ENCODE results near the gene PPP4R3A. TPM values are rescaled to one million over a fixed set of nuclear protein-coding genes. Genes with fewer than 3 reads are reported as not detected.

The PPP4R3A gene
- total RNA-seq, 1 donor from 2014 or later: 79.5 TPM

DNA sequence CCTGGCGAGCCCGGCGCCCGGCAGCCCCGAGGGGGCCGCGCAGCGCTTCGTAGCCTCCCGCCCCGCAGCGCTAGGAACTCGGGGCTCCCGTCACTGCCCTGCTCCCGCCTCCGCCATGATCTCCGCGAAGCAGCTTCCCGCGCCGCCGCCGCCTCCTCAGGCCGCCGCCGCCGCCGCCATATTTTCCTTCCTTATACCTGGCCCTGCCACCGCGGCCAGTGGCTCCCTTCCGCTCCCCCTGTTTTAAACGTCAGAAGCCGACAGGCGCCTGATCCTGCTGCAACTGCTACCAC lies 286 bp downstream of the PPP4R3A start:
- H2AFZ ChIP-seq (ENCODE audit: low read depth, low read length): peak overlapping the region; percentile 92
- DNase-seq (ENCODE audit: low read depth): no peak
- peak overlapping the region; percentile 93 for H3K9ac ChIP-seq (ENCODE audit: low read length)
- H3K9me3 Mint-ChIP-seq (ENCODE audit: unreplicated experiment): no peaks in the 10 kb centered on the region
- H3K79me2 ChIP-seq (ENCODE audit: insufficient read depth, low read length): peaks cover 50% of the 10 kb centered on the region
- peak overlapping the region; percentile 100 for H3K27ac Mint-ChIP-seq (ENCODE audit: unreplicated experiment)
- no peak for FAIRE-seq
- H3K4me1 Mint-ChIP-seq (ENCODE audit: low read depth, unreplicated experiment): peaks cover 9% of the 10 kb centered on the region
- H3K36me3 Mint-ChIP-seq (ENCODE audit: low read depth, unreplicated experiment): no peaks in the 10 kb centered on the region
- peak overlapping the region; percentile 89 for H3K4me2 ChIP-seq (ENCODE audit: low read length)
- H3K27me3 ChIP-seq (ENCODE audit: insufficient read depth, low read length): no peaks in the 10 kb centered on the region
- H3K4me3 ChIP-seq (ENCODE audit: insufficient read depth, low read depth, low read length): peak overlapping the region; percentile 98
- TF ChIP-seq, protein P1, sequence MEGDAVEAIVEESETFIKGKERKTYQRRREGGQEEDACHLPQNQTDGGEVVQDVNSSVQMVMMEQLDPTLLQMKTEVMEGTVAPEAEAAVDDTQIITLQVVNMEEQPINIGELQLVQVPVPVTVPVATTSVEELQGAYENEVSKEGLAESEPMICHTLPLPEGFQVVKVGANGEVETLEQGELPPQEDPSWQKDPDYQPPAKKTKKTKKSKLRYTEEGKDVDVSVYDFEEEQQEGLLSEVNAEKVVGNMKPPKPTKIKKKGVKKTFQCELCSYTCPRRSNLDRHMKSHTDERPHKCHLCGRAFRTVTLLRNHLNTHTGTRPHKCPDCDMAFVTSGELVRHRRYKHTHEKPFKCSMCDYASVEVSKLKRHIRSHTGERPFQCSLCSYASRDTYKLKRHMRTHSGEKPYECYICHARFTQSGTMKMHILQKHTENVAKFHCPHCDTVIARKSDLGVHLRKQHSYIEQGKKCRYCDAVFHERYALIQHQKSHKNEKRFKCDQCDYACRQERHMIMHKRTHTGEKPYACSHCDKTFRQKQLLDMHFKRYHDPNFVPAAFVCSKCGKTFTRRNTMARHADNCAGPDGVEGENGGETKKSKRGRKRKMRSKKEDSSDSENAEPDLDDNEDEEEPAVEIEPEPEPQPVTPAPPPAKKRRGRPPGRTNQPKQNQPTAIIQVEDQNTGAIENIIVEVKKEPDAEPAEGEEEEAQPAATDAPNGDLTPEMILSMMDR (IDR thresholded peaks at IDR 0.05; ENCODE audit: insufficient read depth, low read depth, low read length): no peak
- no peak for TF ChIP-seq EZH2 (IDR thresholded peaks at IDR 0.05; ENCODE audit: insufficient read depth, low read length)
- H3K27ac ChIP-seq (ENCODE audit: low read depth, low read length): peak overlapping the region; percentile 96
- H3K9me3 ChIP-seq (ENCODE audit: insufficient read depth, low read depth, low read length): no peaks in the 10 kb centered on the region
- H4K20me1 ChIP-seq (ENCODE audit: insufficient read depth, low read length): peaks cover 42% of the 10 kb centered on the region
- H3K27me3 Mint-ChIP-seq (ENCODE audit: low read depth, unreplicated experiment): no peaks in the 10 kb centered on the region
- peaks cover 5% of the 10 kb centered on the region for H3K4me1 ChIP-seq (ENCODE audit: insufficient read depth, low read length)
- peak overlapping the region; percentile 100 for H3K4me3 Mint-ChIP-seq (ENCODE audit: unreplicated experiment)
- H3K36me3 ChIP-seq (ENCODE audit: insufficient read depth, low read length): peaks cover 6% of the 10 kb centered on the region

DNA sequence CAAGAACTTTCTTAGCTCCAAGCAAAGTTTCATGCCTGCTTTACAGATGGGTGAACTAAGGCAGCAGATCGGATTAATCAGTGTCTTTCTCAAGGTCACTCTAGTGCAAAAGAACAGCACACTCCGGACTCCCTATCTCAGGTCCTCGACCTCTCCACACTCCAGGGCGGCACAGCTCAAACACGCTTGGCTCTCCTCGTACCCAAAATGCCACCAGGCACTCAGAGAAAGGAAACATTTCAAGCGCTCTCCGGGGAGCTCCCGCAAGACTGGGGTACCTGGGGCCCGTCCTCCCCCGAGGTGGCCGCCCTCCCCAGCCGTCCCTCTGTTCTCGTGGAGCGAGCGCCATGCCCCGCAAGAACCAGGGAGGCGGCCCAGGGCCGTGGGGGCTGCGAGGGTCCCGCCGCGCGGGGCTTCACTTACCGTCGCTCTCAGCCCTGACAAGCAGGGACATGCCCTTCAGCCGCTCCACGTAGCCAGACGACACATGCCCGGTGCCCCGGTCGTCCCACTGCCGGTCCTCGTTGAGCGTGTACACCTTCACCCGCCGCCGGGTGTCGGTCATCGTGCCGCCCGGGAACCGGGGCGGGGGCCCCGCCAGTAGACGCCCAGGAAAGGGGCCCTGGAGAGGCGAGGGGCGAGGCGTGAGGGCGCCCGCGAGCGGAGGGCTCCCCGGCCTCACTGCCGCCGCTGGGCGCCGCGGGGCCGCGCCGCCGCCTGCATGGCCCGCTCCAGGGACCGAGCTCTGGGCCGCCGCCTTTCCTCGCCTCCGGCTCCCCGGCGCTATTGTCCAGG lies 830 bp downstream of the PPP4R3A start:
- no peaks in the 10 kb centered on the region for H3K27me3 Mint-ChIP-seq (ENCODE audit: low read depth, unreplicated experiment)
- Histone ChIP-seq H3K79me2 (ENCODE audit: insufficient read depth, low read length) (peaks cover 55% of the 10 kb centered on the region), H2AFZ (ENCODE audit: low read depth, low read length) (peak overlapping the region; percentile 92), H3K36me3 (ENCODE audit: insufficient read depth, low read length) (peaks cover 6% of the 10 kb centered on the region), H3K9ac (ENCODE audit: low read length) (peak overlapping the region; percentile 93), H4K20me1 (ENCODE audit: insufficient read depth, low read length) (peaks cover 48% of the 10 kb centered on the region), H3K27ac (ENCODE audit: low read depth, low read length) (peak overlapping the region; percentile 96), H3K4me1 (ENCODE audit: insufficient read depth, low read length) (peaks cover 5% of the 10 kb centered on the region), H3K4me2 (ENCODE audit: low read length) (peak overlapping the region; percentile 89), H3K9me3 (ENCODE audit: insufficient read depth, low read depth, low read length) (no peaks in the 10 kb centered on the region), H3K27me3 (ENCODE audit: insufficient read depth, low read length) (no peaks in the 10 kb centered on the region), H3K4me3 (ENCODE audit: insufficient read depth, low read depth, low read length) (peak overlapping the region; percentile 98)
- peak overlapping the region; percentile 99 for H3K4me3 Mint-ChIP-seq (ENCODE audit: unreplicated experiment)
- no peak for TF ChIP-seq EZH2 (IDR thresholded peaks at IDR 0.05; ENCODE audit: insufficient read depth, low read length)
- TF ChIP-seq, protein P1 (IDR thresholded peaks at IDR 0.05; ENCODE audit: insufficient read depth, low read depth, low read length): no peak
- peak overlapping the region; percentile 97 for H3K27ac Mint-ChIP-seq (ENCODE audit: unreplicated experiment)
- no peaks in the 10 kb centered on the region for H3K36me3 Mint-ChIP-seq (ENCODE audit: low read depth, unreplicated experiment)
- H3K4me1 Mint-ChIP-seq (ENCODE audit: low read depth, unreplicated experiment): peaks cover 9% of the 10 kb centered on the region
- no peak for DNase-seq (ENCODE audit: low read depth)
- H3K9me3 Mint-ChIP-seq (ENCODE audit: unreplicated experiment): no peaks in the 10 kb centered on the region
- no peak for FAIRE-seq

DNA sequence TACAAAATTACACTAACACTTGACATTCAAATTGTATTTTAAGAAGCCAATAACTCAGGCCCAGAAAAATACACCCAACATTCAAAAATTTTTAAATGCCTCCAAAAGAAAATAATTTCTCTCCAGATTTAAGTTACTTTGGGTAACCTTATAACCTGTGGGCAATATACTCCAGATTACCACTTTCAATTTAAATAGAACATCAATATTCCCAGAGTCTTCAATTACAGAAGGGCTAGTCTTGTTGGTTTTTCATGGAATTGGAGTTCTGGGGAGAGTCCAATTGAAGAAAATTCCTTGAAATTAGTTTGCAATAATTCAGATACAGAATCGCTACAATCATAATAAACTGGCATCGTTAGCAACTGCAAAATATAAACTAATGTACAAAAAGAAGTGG lies 2.0 kb downstream of the PPP4R3A start:
- Histone ChIP-seq H4K20me1 (ENCODE audit: insufficient read depth, low read length) (peaks cover 60% of the 10 kb centered on the region), H3K27ac (ENCODE audit: low read depth, low read length) (peak overlapping the region; percentile 15)
- TF ChIP-seq, protein P1 (IDR thresholded peaks at IDR 0.05; ENCODE audit: insufficient read depth, low read depth, low read length): no peak
- no peak for TF ChIP-seq EZH2 (IDR thresholded peaks at IDR 0.05; ENCODE audit: insufficient read depth, low read length)

More for the DNA sequence above, 2.0 kb downstream of the PPP4R3A start:
- Histone ChIP-seq H3K4me2 (ENCODE audit: low read length) (peak overlapping the region; percentile 89), H2AFZ (ENCODE audit: low read depth, low read length) (no peak overlapping the region), H3K4me1 (ENCODE audit: insufficient read depth, low read length) (peaks cover 5% of the 10 kb centered on the region), H3K36me3 (ENCODE audit: insufficient read depth, low read length) (peaks cover 8% of the 10 kb centered on the region), H3K9ac (ENCODE audit: low read length) (peak overlapping the region; percentile 93), H3K9me3 (ENCODE audit: insufficient read depth, low read depth, low read length) (no peaks in the 10 kb centered on the region), H3K4me3 (ENCODE audit: insufficient read depth, low read depth, low read length) (peak overlapping the region; percentile 98), H3K79me2 (ENCODE audit: insufficient read depth, low read length) (peaks cover 67% of the 10 kb centered on the region), H3K27me3 (ENCODE audit: insufficient read depth, low read length) (no peaks in the 10 kb centered on the region)
- FAIRE-seq (no peak), DNase-seq (ENCODE audit: low read depth) (no peak)
- H3K27me3 Mint-ChIP-seq (ENCODE audit: low read depth, unreplicated experiment): no peaks in the 10 kb centered on the region
- peak overlapping the region; percentile 97 for H3K27ac Mint-ChIP-seq (ENCODE audit: unreplicated experiment)
- H3K36me3 Mint-ChIP-seq (ENCODE audit: low read depth, unreplicated experiment): no peaks in the 10 kb centered on the region
- peak overlapping the region; percentile 99 for H3K4me3 Mint-ChIP-seq (ENCODE audit: unreplicated experiment)
- peaks cover 9% of the 10 kb centered on the region for H3K4me1 Mint-ChIP-seq (ENCODE audit: low read depth, unreplicated experiment)
- H3K9me3 Mint-ChIP-seq (ENCODE audit: unreplicated experiment): no peaks in the 10 kb centered on the region
